B cell (primary cell): Measurements from ENCODE around the gene MYO9B. TPM values are rescaled to one million over a fixed set of nuclear protein-coding genes. Genes with fewer than 3 reads are reported as not detected.
A peak's percentile ranks its signal among the peaks of the same experiment; 100 is the strongest.
"Not testable (repeated sequence)": the region's sequence is repeated elsewhere in the genome, so short reads cannot be mapped to it uniquely, and the experiment has no call there.

Source experiments
- ATAC-seq: fragments of 200-7000 bp; cut with Tn5 transposase; one replicate; pipeline ENCODE4 v1.10.0; 2021; ENCODE audit warnings: low read depth, mild to moderate bottlenecking, moderate number of reproducible peaks, moderate library complexity
- CTCF ChIA-PET: fragments of 350-600 bp; sonication (Branson Sonifier 250); formaldehyde crosslinking; loops from one replicate; lab custom pipeline; 2021; ENCODE audit warnings: antibody characterized with exemption, inconsistent platforms; lab: Charles Lee
- POLR2A ChIA-PET: fragments of 350-600 bp; sonication (Branson Sonifier 250); formaldehyde crosslinking; loops from one replicate; lab custom pipeline; 2021; ENCODE audit warnings: antibody characterized with exemption; lab: Charles Lee
- DNase-seq: peaks from one replicate; pipeline ENCODE4 v3.0.0; 2013
- H2AFZ ChIP-seq: 2 replicates; pipeline ENCODE4 v1.6.1; 2012; ENCODE audit warnings: mild to moderate bottlenecking, low read depth, low read length; ENCODE audit not compliant: insufficient read depth, poor library complexity, severe bottlenecking
- H3K27ac ChIP-seq, 2 donors: 1 replicate in 1 of 2; 2 replicates in 1 of 2; pipeline ENCODE4 v1.5.1; 2012 to 2013; ENCODE audit warnings: low read length in 2 of 2, mild to moderate bottlenecking in 2 of 2, moderate library complexity in 1 of 2
- H3K27me3 ChIP-seq, 4 experiments: fragments of 200-600 bp in 1 of 4; sonication (generic) in 1 of 4; replicated peaks in 1 of 4; 1 replicate in 2 of 4; 2 replicates in 2 of 4; pipeline versions ENCODE4 v1.6.1 to v1.7.0; 2013 to 2016; ENCODE audit warnings: low read length in 3 of 4, mild to moderate bottlenecking in 2 of 4, mixed read lengths in 1 of 4, moderate library complexity in 1 of 4; ENCODE audit not compliant: insufficient read depth in 4 of 4, control insufficient read depth in 3 of 4; ENCODE audit errors: control extremely low read depth in 1 of 4
- H3K36me3 ChIP-seq, 2 experiments: replicated peaks in 1 of 2; 1 replicate in 1 of 2; 2 replicates in 1 of 2; pipeline versions ENCODE4 v1.6.1 to v1.7.1; 2013; ENCODE audit warnings: low read length in 1 of 2; ENCODE audit not compliant: insufficient read depth in 2 of 2, control insufficient read depth in 1 of 2; ENCODE audit errors: control extremely low read depth in 1 of 2, extremely low read depth in 1 of 2
- H3K4me1 ChIP-seq, 2 donors: fragments of 200-600 bp in 1 of 2; sonication (generic) in 1 of 2; 1 replicate in 1 of 2; 2 replicates in 1 of 2; pipeline versions ENCODE4 v1.5.1 to v1.6.1; 2013 to 2017; ENCODE audit warnings: low read length in 2 of 2; ENCODE audit not compliant: control insufficient read depth in 2 of 2, insufficient read depth in 2 of 2
- H3K4me2 ChIP-seq: replicated peaks from 2 replicates; pipeline ENCODE3; 2012; ENCODE audit warnings: mild to moderate bottlenecking, low read depth, low read length; ENCODE audit not compliant: poor library complexity, severe bottlenecking
- H3K4me3 ChIP-seq, 5 experiments: fragments of 200-600 bp in 1 of 5; sonication (generic) in 1 of 5; 1 replicate in 3 of 5; 2 replicates in 2 of 5; pipeline versions ENCODE4 v1.5.1 to v1.7.0; 2011 to 2016; ENCODE audit warnings: low read length in 4 of 5, mild to moderate bottlenecking in 4 of 5, low read depth in 2 of 5, control low read depth in 1 of 5, moderate library complexity in 1 of 5; ENCODE audit not compliant: insufficient read depth in 1 of 5; ENCODE audit errors: control extremely low read depth in 1 of 5, extremely low read depth in 1 of 5
- H3K79me2 ChIP-seq: fragments of 200-600 bp; sonication (generic); one replicate; pipeline ENCODE4 v1.6.0; 2016; ENCODE audit warnings: low read length; ENCODE audit not compliant: control insufficient read depth, insufficient read depth
- H3K9ac ChIP-seq: fragments of 200-600 bp; sonication (generic); 2 replicates; pipeline ENCODE4 v1.6.1; 2017; ENCODE audit warnings: mild to moderate bottlenecking, low read length, moderate library complexity
- H3K9me3 ChIP-seq, 3 donors: one replicate each; pipeline versions ENCODE4 v1.6.1 to v1.7.1; 2013; ENCODE audit warnings: low read length in 2 of 3; ENCODE audit not compliant: control insufficient read depth in 2 of 3, insufficient read depth in 1 of 3; ENCODE audit errors: control extremely low read depth in 1 of 3
- H4K20me1 ChIP-seq: 2 replicates; pipeline ENCODE4 v1.6.0; 2012; ENCODE audit warnings: mild to moderate bottlenecking, low read length; ENCODE audit not compliant: insufficient read depth, control insufficient read depth, poor library complexity, severe bottlenecking
- H3K27ac Mint-ChIP-seq: one replicate; pipeline ENCODE4 v1.8.0; 2021; ENCODE audit warnings: mixed read lengths
- H3K27me3 Mint-ChIP-seq: one replicate; pipeline ENCODE4 v1.8.0; 2021; ENCODE audit warnings: mixed read lengths
- H3K4me1 Mint-ChIP-seq: one replicate; pipeline ENCODE4 v1.8.0; 2021; ENCODE audit warnings: mixed read lengths
- H3K4me3 Mint-ChIP-seq: one replicate; pipeline ENCODE4 v1.8.0; 2021; ENCODE audit warnings: mixed read lengths
- H3K9me3 Mint-ChIP-seq: one replicate; pipeline ENCODE4 v1.8.0; 2022; ENCODE audit warnings: mixed read lengths; ENCODE audit not compliant: insufficient read depth
- EZH2 ChIP-seq: IDR thresholded peaks from 2 replicates; pipeline ENCODE4 v1.6.1; 2012; ENCODE audit warnings: borderline replicate concordance, low read depth, mild to moderate bottlenecking, moderate library complexity, low read length; ENCODE audit not compliant: insufficient read depth, poor library complexity, severe bottlenecking
- WGBS: methylation state at CpG from one replicate; pipeline ENCODE4 v1.1.5; 2013; ENCODE audit warnings: missing lambda C conversion rate; ENCODE audit not compliant: insufficient coverage; 5-methylcytosine and 5-hydroxymethylcytosine counted together
- intact Hi-C: fragments of 100-400 bp; cut with micrococcal nuclease; formaldehyde crosslinking; loops from one replicate; pipeline ENCODE4 v1.10.0; 2022
- polyA plus RNA-seq: library from polyadenylated mRNA; depleted of rRNA; stranded (reverse); fragments of >200 nt; gene quantifications from 2 replicates; pipeline ENCODE4 v1.2.3, GENCODE V29; 2012
- total RNA-seq, 2 donors: library from RNA; stranded (reverse); fragments of 120-200 nt in 1 of 2; gene quantifications; 1 replicate in 1 of 2; 2 replicates in 1 of 2; pipeline versions ENCODE4 v1.2.3 to v1.2.4, GENCODE V29; 2013 to 2022
- TF ChIP-seq, protein P1 (sequence below): fragments of 200-600 bp; IDR thresholded peaks from one replicate; pipeline ENCODE4 v1.8.0; 2022; ENCODE audit warnings: antibody characterized with exemption, mild to moderate bottlenecking

The MYO9B gene
- total and polyA plus RNA-seq, 2 donors (not counting 1 experiment from before 2014, with no cell fraction given): 256 to 273 TPM

- no peak for ATAC-seq
- H3K9me3 Mint-ChIP-seq: no peaks in the 10 kb centered on the region
- no peak overlapping the region for H3K4me3 Mint-ChIP-seq
- Histone ChIP-seq H3K9me3 (peaks cover 0 to 6% (median 0%) of the 10 kb centered on the region in 3 donors), H3K4me3 (no peak overlapping the region), H4K20me1 (peaks cover 40% of the 10 kb centered on the region), H3K79me2 (peaks cover 85% of the 10 kb centered on the region), H3K36me3 (peaks cover 0 to 23% of the 10 kb centered on the region in 2 experiments), H2AFZ (no peak overlapping the region), H3K4me2 (no peak overlapping the region), H3K4me1 (peaks cover 38 to 39% of the 10 kb centered on the region in 2 donors), H3K27me3 (no peaks in the 10 kb centered on the region), H3K27ac (peak overlapping the region in 1 of 2 donors; percentile 95), H3K9ac (no peak overlapping the region)
- H3K4me1 Mint-ChIP-seq: peaks cover 50% of the 10 kb centered on the region
- peak overlapping the region; percentile 68 for H3K27ac Mint-ChIP-seq
- POLR2A ChIA-PET: interaction anchor here (0.6 kb wide), 1 partner anchor 520 kb away, joined by 3 read pairs; no protein-coding TSS in a partner anchor
- intact Hi-C loops: loop anchor here (5.0 kb wide), 2 partner anchors 45 to 90 kb away; partner anchors contain the start of gene OCEL1
- DNase-seq: no peak
- H3K27me3 Mint-ChIP-seq: no peaks in the 10 kb centered on the region
- CTCF ChIA-PET: no interaction called here
- 98% methylated on average over 7 of the region's 10 CpGs for WGBS
- TF ChIP-seq, protein P1, sequence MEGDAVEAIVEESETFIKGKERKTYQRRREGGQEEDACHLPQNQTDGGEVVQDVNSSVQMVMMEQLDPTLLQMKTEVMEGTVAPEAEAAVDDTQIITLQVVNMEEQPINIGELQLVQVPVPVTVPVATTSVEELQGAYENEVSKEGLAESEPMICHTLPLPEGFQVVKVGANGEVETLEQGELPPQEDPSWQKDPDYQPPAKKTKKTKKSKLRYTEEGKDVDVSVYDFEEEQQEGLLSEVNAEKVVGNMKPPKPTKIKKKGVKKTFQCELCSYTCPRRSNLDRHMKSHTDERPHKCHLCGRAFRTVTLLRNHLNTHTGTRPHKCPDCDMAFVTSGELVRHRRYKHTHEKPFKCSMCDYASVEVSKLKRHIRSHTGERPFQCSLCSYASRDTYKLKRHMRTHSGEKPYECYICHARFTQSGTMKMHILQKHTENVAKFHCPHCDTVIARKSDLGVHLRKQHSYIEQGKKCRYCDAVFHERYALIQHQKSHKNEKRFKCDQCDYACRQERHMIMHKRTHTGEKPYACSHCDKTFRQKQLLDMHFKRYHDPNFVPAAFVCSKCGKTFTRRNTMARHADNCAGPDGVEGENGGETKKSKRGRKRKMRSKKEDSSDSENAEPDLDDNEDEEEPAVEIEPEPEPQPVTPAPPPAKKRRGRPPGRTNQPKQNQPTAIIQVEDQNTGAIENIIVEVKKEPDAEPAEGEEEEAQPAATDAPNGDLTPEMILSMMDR: no peak
- TF ChIP-seq EZH2: no peak
Measured at GRCh38 chr19:17137417-17137816, 61.8 kb downstream of the MYO9B start.

DNA sequence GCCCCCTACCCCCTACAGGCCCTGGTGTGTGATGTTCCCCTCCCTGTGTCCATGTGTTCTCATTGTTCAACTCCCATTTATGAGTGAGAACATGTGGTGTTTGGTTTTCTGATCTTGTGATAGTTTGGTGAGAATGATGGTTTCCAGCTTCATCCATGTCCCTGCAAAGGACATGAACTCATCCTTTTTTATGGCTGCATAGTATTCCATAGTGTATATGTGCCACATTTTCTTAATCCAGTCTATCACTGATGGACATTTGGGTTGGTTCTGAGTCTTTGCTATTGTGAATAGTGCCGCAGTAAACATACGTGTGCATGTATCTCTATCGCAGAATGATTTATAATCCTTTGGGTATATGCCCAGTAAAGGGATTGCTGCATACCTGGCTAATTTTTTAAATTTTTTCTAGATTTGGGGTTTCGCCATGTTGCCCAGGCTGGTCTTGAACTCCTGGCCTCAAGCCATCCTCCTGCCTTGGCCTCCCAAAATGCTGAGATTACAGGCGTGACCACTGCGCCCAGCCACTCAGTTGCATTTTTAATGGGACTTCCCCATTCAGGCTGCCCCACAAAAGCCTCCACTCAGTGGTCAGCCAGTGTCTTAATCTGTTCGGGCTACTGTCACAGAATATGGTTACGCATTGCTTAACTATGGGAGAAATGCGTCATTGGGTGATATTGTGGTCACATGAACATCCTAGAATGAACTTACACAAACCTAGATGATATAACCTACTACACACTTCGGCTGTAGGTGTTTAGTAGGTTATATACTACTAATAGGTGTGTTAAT lies 62.7 kb downstream of the MYO9B start:
- H3K27ac ChIP-seq, H3K27me3 Mint-ChIP-seq, H3K27me3 ChIP-seq, H3K4me2 ChIP-seq, ATAC-seq, DNase-seq, CTCF ChIA-PET, H2AFZ ChIP-seq, H3K9ac ChIP-seq, H3K4me3 ChIP-seq, POLR2A ChIA-PET, H3K9me3 ChIP-seq, H3K9me3 Mint-ChIP-seq: not testable (repeated sequence)
- WGBS: 91% methylated on average over 5 of the region's 10 CpGs
- intact Hi-C loops: loop anchor here (5.0 kb wide), 2 partner anchors 44 to 89 kb away; partner anchors contain the start of gene OCEL1
- peaks cover 93% of the 10 kb centered on the region for H3K79me2 ChIP-seq
- peaks cover 46% of the 10 kb centered on the region for H3K4me1 Mint-ChIP-seq
- H3K4me1 ChIP-seq: peaks cover 33% of the 10 kb centered on the region in 2 donors
- peaks cover 48% of the 10 kb centered on the region for H4K20me1 ChIP-seq
- H3K36me3 ChIP-seq: peaks cover 0 to 30% of the 10 kb centered on the region in 2 experiments
- H3K4me3 Mint-ChIP-seq: peak overlapping the region; percentile 7
- peak overlapping the region; percentile 79 for H3K27ac Mint-ChIP-seq
